T-helper 9 cell (primary cell): ENCODE results near the gene TNFRSF9.

Experiments used
- DNase-seq: peaks from one replicate; pipeline ENCODE4 v3.0.0-alpha.2; 2020

Gene TNFRSF9

DNA sequence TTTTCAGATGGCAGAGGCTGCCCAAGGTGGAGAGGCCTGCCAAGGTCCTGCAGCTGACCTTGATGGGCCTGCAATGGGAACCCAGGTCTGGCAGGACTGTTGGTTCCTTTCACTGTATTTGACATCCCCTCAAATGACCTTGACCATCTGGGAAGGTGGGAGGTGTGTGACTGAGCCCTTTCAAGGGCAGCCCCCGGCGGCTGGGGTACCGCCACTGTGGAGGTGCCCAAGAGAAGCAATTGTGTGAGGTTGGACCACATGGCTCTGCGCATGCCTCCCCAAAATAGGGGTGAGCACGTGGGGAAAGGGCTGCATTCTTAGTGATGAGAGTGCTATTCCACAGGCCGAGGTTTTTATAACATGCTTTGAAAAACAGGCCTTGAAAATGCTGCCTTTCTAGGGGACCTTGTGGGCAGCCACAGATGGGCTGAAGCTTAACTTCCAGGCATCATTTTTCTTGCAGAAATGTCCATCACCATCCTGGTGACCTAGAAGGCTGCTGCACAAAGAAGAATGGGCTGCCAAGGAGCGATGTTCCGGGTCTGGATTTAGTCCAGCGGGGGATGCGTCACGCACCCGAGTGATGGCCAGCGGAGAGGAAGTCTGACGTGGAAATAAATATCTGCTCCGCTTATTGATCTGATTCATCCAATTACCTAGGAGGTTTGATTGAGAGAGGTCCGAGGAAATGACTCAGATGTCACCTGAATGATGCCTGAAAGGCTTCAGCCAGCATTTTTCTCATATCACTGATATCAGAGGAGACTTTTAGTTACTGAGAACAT, 71.3 kb downstream of the TNFRSF9 start:
- no peak for DNase-seq

- DNase-seq, result no peak
These were observed 72.4 kb downstream of the TNFRSF9 start for GRCh38 chr1:7868070-7868780.

GRCh38 chr1:7865978-7866377, 74.7 kb downstream of the TNFRSF9 start:
- no peak for DNase-seq
